PC-3 (cell line): ENCODE results near the gene KCND3.

Experiments
- EZH2 ChIP-seq: fragments of 300-600 bp; sonication (generic); IDR thresholded peaks from one replicate; pipeline ENCODE4 v1.6.1; 2017; ENCODE audit warnings: antibody characterized with exemption, mild to moderate bottlenecking, low read length; ENCODE audit not compliant: unreplicated experiment
- EZH2phosphoT487 ChIP-seq: fragments of 300-600 bp; sonication (generic); IDR thresholded peaks from 2 replicates; pipeline ENCODE4 v1.6.1; 2018; ENCODE audit warnings: mild to moderate bottlenecking, antibody characterized with exemption, low read length, borderline replicate concordance
- TF ChIP-seq, protein P1 (sequence below): fragments of 300-600 bp; sonication (generic); conservative IDR thresholded peaks from 2 replicates; pipeline ENCODE4 v1.5.1; 2017; ENCODE audit warnings: antibody characterized with exemption, low read depth, mild to moderate bottlenecking, low read length

DNA sequence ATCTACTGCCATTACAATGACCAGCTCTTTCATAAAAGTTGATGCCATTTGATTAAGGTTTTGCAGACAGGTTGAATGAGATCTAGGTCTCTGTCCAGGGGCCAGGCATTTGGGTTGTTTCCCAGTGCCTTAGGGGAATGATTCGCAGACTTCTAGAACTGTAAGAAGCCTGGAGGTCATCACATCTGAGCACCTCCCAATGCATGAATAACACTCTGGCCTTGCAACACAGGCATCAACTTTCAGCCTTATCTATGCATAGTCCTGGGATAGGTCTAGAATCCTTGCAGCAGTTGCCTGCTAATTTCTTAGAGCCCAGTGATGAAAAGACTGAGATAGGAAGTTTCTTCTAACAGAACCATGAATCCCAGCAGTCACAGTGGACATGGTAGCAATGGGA, 44.8 kb upstream of the KCND3 start:
- TF ChIP-seq EZH2, result no peak
- no peak for TF ChIP-seq EZH2phosphoT487
- TF ChIP-seq, protein P1, sequence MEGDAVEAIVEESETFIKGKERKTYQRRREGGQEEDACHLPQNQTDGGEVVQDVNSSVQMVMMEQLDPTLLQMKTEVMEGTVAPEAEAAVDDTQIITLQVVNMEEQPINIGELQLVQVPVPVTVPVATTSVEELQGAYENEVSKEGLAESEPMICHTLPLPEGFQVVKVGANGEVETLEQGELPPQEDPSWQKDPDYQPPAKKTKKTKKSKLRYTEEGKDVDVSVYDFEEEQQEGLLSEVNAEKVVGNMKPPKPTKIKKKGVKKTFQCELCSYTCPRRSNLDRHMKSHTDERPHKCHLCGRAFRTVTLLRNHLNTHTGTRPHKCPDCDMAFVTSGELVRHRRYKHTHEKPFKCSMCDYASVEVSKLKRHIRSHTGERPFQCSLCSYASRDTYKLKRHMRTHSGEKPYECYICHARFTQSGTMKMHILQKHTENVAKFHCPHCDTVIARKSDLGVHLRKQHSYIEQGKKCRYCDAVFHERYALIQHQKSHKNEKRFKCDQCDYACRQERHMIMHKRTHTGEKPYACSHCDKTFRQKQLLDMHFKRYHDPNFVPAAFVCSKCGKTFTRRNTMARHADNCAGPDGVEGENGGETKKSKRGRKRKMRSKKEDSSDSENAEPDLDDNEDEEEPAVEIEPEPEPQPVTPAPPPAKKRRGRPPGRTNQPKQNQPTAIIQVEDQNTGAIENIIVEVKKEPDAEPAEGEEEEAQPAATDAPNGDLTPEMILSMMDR, result no peak
